ENCODE measurements around the gene ATP8B3. TPM values are rescaled to one million over a fixed set of nuclear protein-coding genes. Genes with fewer than 3 reads are reported as not detected.

Gene ATP8B3
- total RNA-seq, 4 donors from 2014 or later = 0.21 to 2.4 (median 1.2) TPM

GRCh38 chr19:1783874-1784273, 28.2 kb downstream of the ATP8B3 start:
- Histone ChIP-seq H3K27me3 (peaks cover 0 to 90% of the 10 kb centered on the region in 2 donors), H3K4me3 (no peak overlapping the region), H3K27ac (no peak overlapping the region), H3K36me3 (peaks cover 0 to 4% (median 0%) of the 10 kb centered on the region in 3 donors), H3K9me3 (peaks cover 0 to 34% (median 3%) of the 10 kb centered on the region in 4 donors), H3K4me1 (peaks cover 0 to 16% (median 0%) of the 10 kb centered on the region in 4 donors)
- no peak for TF ChIP-seq EP300 (IDR thresholded peaks at IDR 0.05)
- no peak for TF ChIP-seq POLR2A (IDR thresholded peaks at IDR 0.05)
- no peak for TF ChIP-seq CTCF (IDR thresholded peaks at IDR 0.05)
- DNase-seq (ENCODE audit: low spot score in 2 of 2) = no peak
- 78 to 85% methylated on average over 9 of the region's 9 CpGs for WGBS, 2 donors

- no peak for TF ChIP-seq CTCF (IDR thresholded peaks at IDR 0.05)
- TF ChIP-seq EP300 (IDR thresholded peaks at IDR 0.05) = no peak
- no peak for TF ChIP-seq POLR2A (IDR thresholded peaks at IDR 0.05)
- 81 to 87% methylated on average over 4 of the region's 4 CpGs for WGBS, 2 donors
- peaks cover 0 to 90% of the 10 kb centered on the region in 2 donors for H3K27me3 ChIP-seq
- H3K36me3 ChIP-seq = peaks cover 0 to 4% (median 0%) of the 10 kb centered on the region in 3 donors
- DNase-seq (ENCODE audit: low spot score in 2 of 2) = no peak
- H3K4me1 ChIP-seq = peaks cover 0 to 12% (median 0%) of the 10 kb centered on the region in 4 donors
- no peak overlapping the region for H3K27ac ChIP-seq
- H3K4me3 ChIP-seq = no peak overlapping the region
- H3K9me3 ChIP-seq = peaks cover 0 to 34% (median 3%) of the 10 kb centered on the region in 4 donors
Measured at GRCh38 chr19:1783354-1783753, 28.7 kb downstream of the ATP8B3 start.

GRCh38 chr19:1782521-1782920, 29.6 kb downstream of the ATP8B3 start:
- Histone ChIP-seq H3K4me1 (peaks cover 0 to 12% (median 0%) of the 10 kb centered on the region in 4 donors), H3K36me3 (peaks cover 0 to 4% (median 0%) of the 10 kb centered on the region in 3 donors), H3K4me3 (no peak overlapping the region), H3K9me3 (peaks cover 0 to 34% (median 3%) of the 10 kb centered on the region in 4 donors), H3K27ac (no peak overlapping the region), H3K27me3 (peaks cover 0 to 90% of the 10 kb centered on the region in 2 donors)
- no peak for DNase-seq (ENCODE audit: low spot score in 2 of 2)
- TF ChIP-seq POLR2A (IDR thresholded peaks at IDR 0.05) (no peak), EP300 (IDR thresholded peaks at IDR 0.05) (no peak), CTCF (IDR thresholded peaks at IDR 0.05) (no peak)
- WGBS, 2 donors = 72% methylated on average over 7 of the region's 7 CpGs

GRCh38 chr19:1780272-1780958, 31.7 kb downstream of the ATP8B3 start:
- 27 to 38% methylated on average over 14 of the region's 14 CpGs for WGBS, 2 donors
- no peak for DNase-seq (ENCODE audit: low spot score in 2 of 2)
- Histone ChIP-seq H3K9me3 (peaks cover 0 to 35% (median 3%) of the 10 kb centered on the region in 4 donors), H3K4me1 (peaks cover 0 to 21% (median 0%) of the 10 kb centered on the region in 4 donors), H3K27me3 (peaks cover 2 to 97% of the 10 kb centered on the region in 2 donors), H3K27ac (no peak overlapping the region), H3K4me3 (no peak overlapping the region), H3K36me3 (peaks cover 0 to 4% (median 0%) of the 10 kb centered on the region in 3 donors)
- TF ChIP-seq POLR2A (IDR thresholded peaks at IDR 0.05) (no peak), CTCF (IDR thresholded peaks at IDR 0.05) (no peak), EP300 (IDR thresholded peaks at IDR 0.05) (no peak)

- Histone ChIP-seq H3K4me1 (peaks cover 0 to 21% (median 0%) of the 10 kb centered on the region in 4 donors), H3K36me3 (peaks cover 0 to 10% (median 0%) of the 10 kb centered on the region in 3 donors), H3K9me3 (peaks cover 0 to 43% (median 3%) of the 10 kb centered on the region in 4 donors), H3K27ac (no peak overlapping the region), H3K4me3 (no peak overlapping the region), H3K27me3 (peaks cover 2 to 99% of the 10 kb centered on the region in 2 donors)
- 15 to 20% methylated on average over 16 of the region's 16 CpGs for whole genome bisulfite sequencing, 2 donors
- no peak for TF ChIP-seq POLR2A (IDR thresholded peaks at IDR 0.05)
- TF ChIP-seq CTCF (IDR thresholded peaks at IDR 0.05) = no peak
- no peak for DNase-seq (ENCODE audit: low spot score in 2 of 2)
Measured at GRCh38 chr19:1779574-1779973, 32.5 kb downstream of the ATP8B3 start.
